ENCODE measurements around the gene SOX18.
"Not testable (repeated sequence)": the region's sequence is repeated elsewhere in the genome, so short reads cannot be mapped to it uniquely, and the experiment has no call there.

SOX18 gene

GRCh38 chr20:64049060-64049877 is at the start of gene SOX18:
TSS of gene SOX18 (minus strand) at chr20:64049639. CDS start at chr20:64049516, 123 bp downstream.
- DNase-seq (ENCODE audit: low read depth): no peak

GRCh38 chr20:64098471-64099013 is 49.1 kb upstream of the SOX18 start:
- DNase-seq (ENCODE audit: low read depth): no peak

- DNase-seq (ENCODE audit: low read depth): no peak
These were observed 47.1 kb upstream of the SOX18 start for GRCh38 chr20:64096535-64096934.

GRCh38 chr20:64095927-64096326 is 46.5 kb upstream of the SOX18 start:
- DNase-seq (ENCODE audit: low read depth): no peak

- no peak for DNase-seq (ENCODE audit: low read depth)
These were observed 46.0 kb upstream of the SOX18 start for GRCh38 chr20:64095455-64095854.

GRCh38 chr20:64093013-64093503 is 43.6 kb upstream of the SOX18 start:
- no peak for DNase-seq (ENCODE audit: low read depth)

GRCh38 chr20:64092258-64093012 is 43.0 kb upstream of the SOX18 start:
- no peak for DNase-seq (ENCODE audit: low read depth)

- DNase-seq (ENCODE audit: low read depth): no peak
These were observed 42.3 kb upstream of the SOX18 start for GRCh38 chr20:64091770-64092169.

GRCh38 chr20:64091340-64091739 is 41.9 kb upstream of the SOX18 start:
- no peak for DNase-seq (ENCODE audit: low read depth)

- no peak for DNase-seq (ENCODE audit: low read depth)
These were observed 40.7 kb upstream of the SOX18 start for GRCh38 chr20:64090165-64090564.

GRCh38 chr20:64088586-64088985 is 39.1 kb upstream of the SOX18 start:
- not testable (repeated sequence) for DNase-seq (ENCODE audit: low read depth)

- DNase-seq (ENCODE audit: low read depth): not testable (repeated sequence)
These were observed 37.9 kb upstream of the SOX18 start for GRCh38 chr20:64087226-64087825.

GRCh38 chr20:64086801-64087200 is 37.4 kb upstream of the SOX18 start:
- DNase-seq (ENCODE audit: low read depth): no peak

GRCh38 chr20:64084685-64085152 is 35.3 kb upstream of the SOX18 start:
- no peak for DNase-seq (ENCODE audit: low read depth)

- no peak for DNase-seq (ENCODE audit: low read depth)
These were observed 34.6 kb upstream of the SOX18 start, which contains the start of gene LKAAEAR1 for GRCh38 chr20:64083804-64084684. TSS of gene LKAAEAR1 (minus strand) at chr20:64084398. CDS start at chr20:64084219, 179 bp downstream.

- no peak for DNase-seq (ENCODE audit: low read depth)
These were observed 34.0 kb upstream of the SOX18 start for GRCh38 chr20:64083378-64083803.

- DNase-seq (ENCODE audit: low read depth): no peak
These were observed 33.5 kb upstream of the SOX18 start for GRCh38 chr20:64082820-64083377.

- no peak for DNase-seq (ENCODE audit: low read depth)
These were observed 32.8 kb upstream of the SOX18 start for GRCh38 chr20:64082126-64082731.

- no peak for DNase-seq (ENCODE audit: low read depth)
These were observed 32.2 kb upstream of the SOX18 start for GRCh38 chr20:64081624-64081964.

All from non-pigmented ciliary epithelial cell (primary cell).